Measurements from ENCODE around the gene ITGB6. TPM values are rescaled to one million over a fixed set of nuclear protein-coding genes. Genes with fewer than 3 reads are reported as not detected.

The ITGB6 gene
- total and polyA plus RNA-seq, 2 donors (not counting 3 experiments of a cell fraction or from before 2014, with no cell fraction given), result 0.03 TPM; not detected in 1

- FAIRE-seq (no peak), DNase-seq (ENCODE audit: low read depth, low spot score) (no peak)
- ChIA-PET POLR2A (no interaction called here), CTCF (no interaction called here)
- Histone ChIP-seq H2AFZ (ENCODE audit: low read depth, low read length) (no peak overlapping the region), H3K9me1 (replicated peaks; ENCODE audit: control insufficient read depth, extremely low read depth, insufficient read depth, low read length) (no peaks in the 10 kb centered on the region), H3K27ac (ENCODE audit: insufficient read depth, low read depth, low read length) (no peak overlapping the region), H3K9ac (replicated peaks; ENCODE audit: extremely low read depth, insufficient read depth, low read length) (no peak overlapping the region), H3K9me3 (replicated peaks; ENCODE audit: control insufficient read depth, insufficient read depth, low read length) (no peaks in the 10 kb centered on the region), H3K27me3 (ENCODE audit: control insufficient read depth in 2 of 2, insufficient read depth in 2 of 2, low read length in 2 of 2) (no peaks in the 10 kb centered on the region), H3K36me3 (ENCODE audit: control insufficient read depth in 2 of 2, extremely low read depth in 1 of 2, insufficient read depth in 2 of 2, low read length in 2 of 2) (no peaks in the 10 kb centered on the region), H3K79me2 (ENCODE audit: control insufficient read depth, insufficient read depth, low read length) (no peaks in the 10 kb centered on the region), H3K4me3 (replicated peaks in 1 of 3; ENCODE audit: insufficient read depth in 1 of 3, low read depth in 1 of 3, low read length in 3 of 3) (no peak overlapping the region), H3K4me1 (ENCODE audit: control insufficient read depth, extremely low read depth, insufficient read depth, low read length) (no peaks in the 10 kb centered on the region), H3K4me2 (ENCODE audit: insufficient read depth, low read length) (no peak overlapping the region), H4K20me1 (replicated peaks; ENCODE audit: control insufficient read depth, extremely low read depth, insufficient read depth, low read length) (no peaks in the 10 kb centered on the region)
- dilution Hi-C loops (cut with MboI; ENCODE audit: extremely low pct_ligation_motif_present, low sequenced_read_pairs) (no loop called here), intact Hi-C loops (cut with micrococcal nuclease) (no loop called here)
- TF ChIP-seq JUN (IDR thresholded peaks at IDR 0.05; ENCODE audit: borderline replicate concordance, insufficient read depth, insufficient read length, low read depth), result no peak
- TF ChIP-seq, protein P1, sequence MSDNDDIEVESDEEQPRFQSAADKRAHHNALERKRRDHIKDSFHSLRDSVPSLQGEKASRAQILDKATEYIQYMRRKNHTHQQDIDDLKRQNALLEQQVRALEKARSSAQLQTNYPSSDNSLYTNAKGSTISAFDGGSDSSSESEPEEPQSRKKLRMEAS (IDR thresholded peaks at IDR 0.05; ENCODE audit: insufficient read depth, insufficient read length), result no peak
- no TSS peak for BruUV-seq (replicated peaks)
Measured at GRCh38 chr2:160144280-160144990, 55.6 kb downstream of the ITGB6 start.

DNA sequence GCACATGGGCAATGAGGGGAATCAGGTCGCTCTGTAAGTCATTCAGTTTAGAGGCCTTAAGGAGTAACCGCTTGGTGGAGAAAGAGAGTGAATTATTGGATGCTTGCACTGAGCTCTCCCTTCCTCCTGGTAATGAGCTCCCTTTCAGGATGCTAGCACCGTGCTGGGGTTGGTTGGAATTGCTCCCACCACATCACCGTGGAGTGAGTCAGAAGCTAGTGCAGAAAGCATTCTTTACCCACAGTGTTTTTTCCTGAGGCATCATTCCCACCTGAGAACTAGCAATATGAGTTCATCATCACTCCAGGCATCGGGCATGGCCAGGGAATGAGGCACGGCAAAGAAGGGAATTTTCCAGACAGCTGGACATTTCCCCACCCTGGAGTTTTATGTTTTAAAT is 57.6 kb downstream of the ITGB6 start:
- Histone ChIP-seq H3K9me3 (replicated peaks; ENCODE audit: control insufficient read depth, insufficient read depth, low read length) (no peaks in the 10 kb centered on the region), H3K9me1 (replicated peaks; ENCODE audit: control insufficient read depth, extremely low read depth, insufficient read depth, low read length) (no peaks in the 10 kb centered on the region), H3K27me3 (ENCODE audit: control insufficient read depth in 2 of 2, insufficient read depth in 2 of 2, low read length in 2 of 2) (no peaks in the 10 kb centered on the region), H3K4me2 (ENCODE audit: insufficient read depth, low read length) (no peak overlapping the region), H3K27ac (ENCODE audit: insufficient read depth, low read depth, low read length) (no peak overlapping the region), H3K4me3 (replicated peaks in 1 of 3; ENCODE audit: insufficient read depth in 1 of 3, low read depth in 1 of 3, low read length in 3 of 3) (no peak overlapping the region), H3K9ac (replicated peaks; ENCODE audit: extremely low read depth, insufficient read depth, low read length) (no peak overlapping the region), H3K36me3 (ENCODE audit: control insufficient read depth in 2 of 2, extremely low read depth in 1 of 2, insufficient read depth in 2 of 2, low read length in 2 of 2) (no peaks in the 10 kb centered on the region), H4K20me1 (replicated peaks; ENCODE audit: control insufficient read depth, extremely low read depth, insufficient read depth, low read length) (no peaks in the 10 kb centered on the region), H3K79me2 (ENCODE audit: control insufficient read depth, insufficient read depth, low read length) (no peaks in the 10 kb centered on the region), H2AFZ (ENCODE audit: low read depth, low read length) (no peak overlapping the region), H3K4me1 (ENCODE audit: control insufficient read depth, extremely low read depth, insufficient read depth, low read length) (no peaks in the 10 kb centered on the region)
- dilution Hi-C loops (cut with MboI; ENCODE audit: extremely low pct_ligation_motif_present, low sequenced_read_pairs) (no loop called here), intact Hi-C loops (cut with micrococcal nuclease) (no loop called here)
- TF ChIP-seq, protein P2, sequence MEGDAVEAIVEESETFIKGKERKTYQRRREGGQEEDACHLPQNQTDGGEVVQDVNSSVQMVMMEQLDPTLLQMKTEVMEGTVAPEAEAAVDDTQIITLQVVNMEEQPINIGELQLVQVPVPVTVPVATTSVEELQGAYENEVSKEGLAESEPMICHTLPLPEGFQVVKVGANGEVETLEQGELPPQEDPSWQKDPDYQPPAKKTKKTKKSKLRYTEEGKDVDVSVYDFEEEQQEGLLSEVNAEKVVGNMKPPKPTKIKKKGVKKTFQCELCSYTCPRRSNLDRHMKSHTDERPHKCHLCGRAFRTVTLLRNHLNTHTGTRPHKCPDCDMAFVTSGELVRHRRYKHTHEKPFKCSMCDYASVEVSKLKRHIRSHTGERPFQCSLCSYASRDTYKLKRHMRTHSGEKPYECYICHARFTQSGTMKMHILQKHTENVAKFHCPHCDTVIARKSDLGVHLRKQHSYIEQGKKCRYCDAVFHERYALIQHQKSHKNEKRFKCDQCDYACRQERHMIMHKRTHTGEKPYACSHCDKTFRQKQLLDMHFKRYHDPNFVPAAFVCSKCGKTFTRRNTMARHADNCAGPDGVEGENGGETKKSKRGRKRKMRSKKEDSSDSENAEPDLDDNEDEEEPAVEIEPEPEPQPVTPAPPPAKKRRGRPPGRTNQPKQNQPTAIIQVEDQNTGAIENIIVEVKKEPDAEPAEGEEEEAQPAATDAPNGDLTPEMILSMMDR (IDR thresholded peaks at IDR 0.05; ENCODE audit: extremely low read depth in 1 of 2, insufficient read depth in 1 of 2, low read depth in 1 of 2, low read length in 2 of 2), result no peak
- no peak for TF ChIP-seq JUN (IDR thresholded peaks at IDR 0.05; ENCODE audit: borderline replicate concordance, insufficient read depth, insufficient read length, low read depth)
- no peak for TF ChIP-seq POLR2AphosphoS5 (IDR thresholded peaks at IDR 0.05; ENCODE audit: insufficient read depth, low read depth, low read length)
- no peak for TF ChIP-seq GATA2 (IDR thresholded peaks at IDR 0.05; ENCODE audit: insufficient read depth, insufficient read length, low read depth, low read length)
- TF ChIP-seq, protein P1 (IDR thresholded peaks at IDR 0.05; ENCODE audit: insufficient read depth, insufficient read length), result no peak
- no peak for TF ChIP-seq MYC (IDR thresholded peaks at IDR 0.05; ENCODE audit: low read depth, low read length)
- TF ChIP-seq EZH2 (IDR thresholded peaks at IDR 0.05; ENCODE audit: borderline replicate concordance, low read depth, low read length, severe bottlenecking), result no peak
- TF ChIP-seq POLR2A (IDR thresholded peaks at IDR 0.05; ENCODE audit: low read depth, low read length), result no peak
- TF ChIP-seq FOS (IDR thresholded peaks at IDR 0.05; ENCODE audit: borderline replicate concordance, insufficient read depth, low read length), result no peak
- FAIRE-seq, result no peak
- DNase-seq (ENCODE audit: low read depth, low spot score), result no peak
- POLR2A ChIA-PET, result no interaction called here
- no TSS peak for BruUV-seq (replicated peaks)
- CTCF ChIA-PET, result interaction anchor here (1.0 kb wide), 2 partner anchors 21 to 110 kb away, joined by 3 to 4 read pairs; no protein-coding TSS in a partner anchor
